GM19438 (cell line): Measurements from ENCODE around the gene PLA2G2C.

ENCODE experiments used
- ATAC-seq: cut with Tn5 transposase; IDR thresholded peaks from one replicate; pipeline ENCODE4 v1.9.1; 2021; ENCODE audit warnings: low read depth; ENCODE audit not compliant: unreplicated experiment

Gene PLA2G2C

DNA sequence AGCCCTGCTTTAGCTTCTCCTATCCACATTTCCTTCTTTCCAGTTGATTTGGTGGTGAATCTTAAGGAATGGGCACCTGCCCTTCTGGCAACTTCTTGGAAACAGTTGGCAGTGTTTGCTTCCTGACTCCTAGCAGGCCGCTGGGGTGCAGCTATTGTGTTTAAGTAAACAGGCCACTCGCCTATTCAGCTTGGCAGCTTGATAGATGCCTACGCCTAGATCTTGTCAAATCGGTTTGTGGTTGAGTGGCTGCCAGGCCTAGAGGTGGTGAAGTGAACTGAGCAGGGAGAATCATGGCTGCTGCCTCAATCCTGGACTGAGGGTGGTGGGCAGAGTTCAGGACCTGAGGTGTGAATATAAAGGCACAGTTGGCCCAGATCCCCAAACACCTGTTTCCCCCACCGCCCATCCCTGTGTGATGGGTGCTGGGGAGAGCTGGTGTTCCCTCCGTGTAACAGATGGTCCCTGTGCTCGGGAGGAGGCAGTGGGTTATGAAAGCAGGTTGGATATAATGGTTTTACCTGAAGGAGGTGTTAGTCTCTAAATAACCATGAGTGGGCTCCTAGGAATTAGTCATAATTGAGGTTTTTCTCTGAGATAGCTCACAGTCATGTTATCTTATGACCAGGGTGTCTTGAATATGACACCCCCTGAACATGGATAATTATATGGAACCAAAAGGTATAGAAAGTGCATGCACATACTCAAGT lies 940 bp upstream of the PLA2G2C start:
- no peak for ATAC-seq

DNA sequence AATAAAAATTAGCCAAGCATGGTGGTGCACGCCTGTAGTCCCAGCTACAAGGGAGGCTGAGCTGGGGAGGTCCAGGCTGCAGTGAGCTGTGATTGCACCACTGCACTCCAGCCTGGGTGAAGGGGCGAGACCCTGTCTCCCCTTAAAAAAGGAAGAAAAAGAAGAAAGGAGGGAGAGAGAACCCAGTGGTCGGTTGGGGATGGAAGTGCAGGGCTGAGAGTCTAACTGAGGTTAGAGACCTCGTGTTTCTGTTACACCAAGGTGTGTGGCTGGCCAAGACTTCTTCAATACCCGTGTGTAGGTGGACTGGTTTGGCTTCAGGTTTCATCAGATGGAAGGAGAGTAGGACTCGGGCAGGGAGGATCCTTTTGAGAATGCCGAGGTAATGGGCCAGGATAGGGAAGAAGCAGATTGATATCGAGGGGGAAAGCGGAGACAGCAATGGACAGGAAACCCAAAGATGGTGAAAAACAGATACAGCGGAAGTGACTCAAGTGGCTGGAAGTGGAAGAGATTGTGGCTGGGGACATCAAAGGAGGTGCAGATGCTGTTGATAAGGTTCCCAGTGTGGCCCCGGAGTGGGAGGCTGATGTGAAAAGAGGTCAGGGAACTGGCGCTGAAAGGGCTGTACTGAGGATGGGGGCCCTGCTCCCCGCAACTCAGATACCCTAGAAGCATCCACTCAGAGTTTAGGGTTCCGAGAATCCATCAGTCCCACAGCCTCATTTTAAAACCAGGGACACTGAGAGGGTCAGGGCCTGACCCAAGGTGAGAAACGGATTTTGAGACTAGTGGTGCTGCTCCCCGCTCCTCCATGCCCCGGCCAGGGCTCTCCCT lies 1.1 kb downstream of the PLA2G2C start:
- ATAC-seq, result no peak

DNA sequence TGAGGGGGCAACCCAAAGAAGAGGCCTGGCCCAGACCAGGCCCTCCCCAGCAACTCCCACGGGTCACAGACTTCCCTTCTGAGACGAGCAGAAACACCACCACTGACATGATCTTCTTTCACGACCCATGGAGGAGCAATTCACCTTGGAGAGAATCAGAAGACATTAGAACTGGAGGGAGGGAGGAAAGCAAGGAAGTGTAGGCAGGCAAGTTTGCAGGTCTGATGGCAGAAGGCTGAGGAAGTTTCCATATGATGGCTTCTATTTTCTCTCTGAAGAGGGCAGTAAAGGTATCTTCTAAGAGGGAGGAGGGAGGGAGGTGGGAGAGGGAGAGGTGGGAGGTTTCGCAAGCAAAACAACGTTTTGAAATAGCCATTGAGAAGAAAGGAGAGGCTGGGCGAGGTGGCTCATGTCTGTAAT lies 1.8 kb downstream of the PLA2G2C start:
- ATAC-seq, result no peak

GRCh38 chr1:20183616-20184271 lies 2.6 kb downstream of the PLA2G2C start:
- ATAC-seq, result no peak

- ATAC-seq, result no peak
Measured at GRCh38 chr1:20183035-20183434, 3.3 kb downstream of the PLA2G2C start.

DNA sequence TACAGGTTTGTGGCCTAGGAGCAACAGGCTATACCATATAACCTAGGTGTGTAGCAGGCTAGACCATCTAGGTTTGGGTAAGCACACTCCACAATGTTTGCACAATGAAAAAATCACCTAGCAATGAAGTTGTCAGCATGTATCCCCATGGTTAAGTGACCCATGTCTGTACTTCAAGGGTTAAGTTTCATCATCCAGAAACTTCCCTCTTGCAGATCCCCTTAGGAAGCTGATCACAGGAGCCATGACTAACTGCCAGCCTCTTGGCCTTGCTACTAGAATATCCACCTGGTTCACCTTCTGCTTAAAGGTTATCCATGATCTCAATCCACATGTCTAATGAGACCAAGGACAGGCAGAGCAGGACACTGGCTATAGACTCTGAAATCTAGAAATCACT lies 3.9 kb downstream of the PLA2G2C start:
- no peak for ATAC-seq

DNA sequence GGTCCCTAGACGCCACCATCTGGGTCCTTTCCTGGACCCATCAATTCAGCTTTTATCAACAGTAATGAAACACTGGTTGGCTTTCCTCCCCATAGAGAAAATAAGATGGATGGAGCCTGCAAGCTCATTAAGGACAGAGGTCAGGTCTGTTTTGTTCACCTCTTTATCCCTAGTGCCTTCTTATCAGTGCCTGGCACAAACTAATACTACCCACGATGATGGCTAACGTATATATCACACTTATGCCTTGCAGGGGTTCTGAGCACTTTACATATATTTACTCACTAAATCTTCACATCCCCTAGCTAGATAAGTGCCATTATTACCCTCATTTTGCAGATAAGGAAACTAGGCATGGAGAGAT lies 5.5 kb downstream of the PLA2G2C start:
- ATAC-seq, result no peak

- no peak for ATAC-seq
Measured at GRCh38 chr1:20180129-20180843, 6.0 kb downstream of the PLA2G2C start.

- ATAC-seq, result no peak
Measured at GRCh38 chr1:20179371-20180128, 6.8 kb downstream of the PLA2G2C start.

GRCh38 chr1:20178634-20179370 lies 7.5 kb downstream of the PLA2G2C start:
- no peak for ATAC-seq

GRCh38 chr1:20174937-20175666 lies 11.2 kb downstream of the PLA2G2C start:
- no peak for ATAC-seq

DNA sequence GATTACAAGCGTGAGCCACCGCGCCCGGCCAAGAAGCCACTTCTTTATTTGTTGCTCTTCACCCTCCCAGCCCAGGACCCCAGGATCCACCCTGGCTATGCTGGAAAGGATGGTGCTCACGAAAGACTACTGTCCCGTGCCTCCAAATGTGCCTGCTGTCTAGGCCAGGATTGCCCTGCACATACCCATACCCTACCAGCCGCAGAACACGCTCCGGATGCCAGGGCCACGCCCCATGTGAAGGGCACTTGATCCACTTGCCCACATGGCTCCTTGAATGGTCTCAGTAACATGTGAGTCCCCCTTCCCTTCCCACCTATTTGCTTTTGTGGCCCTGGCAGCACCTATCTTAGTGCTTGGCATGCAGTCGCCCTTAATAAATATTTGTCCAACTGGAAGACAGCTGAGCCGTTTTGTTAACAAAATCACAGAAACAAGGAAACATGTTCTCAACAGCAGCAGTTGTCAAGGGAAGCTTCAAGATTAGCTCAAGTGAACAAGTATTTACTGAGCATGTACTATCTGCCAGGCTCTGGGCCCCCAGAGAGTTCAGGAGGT lies 14.2 kb downstream of the PLA2G2C start:
- no peak for ATAC-seq

GRCh38 chr1:20169932-20170331 lies 16.4 kb downstream of the PLA2G2C start:
- no peak for ATAC-seq

DNA sequence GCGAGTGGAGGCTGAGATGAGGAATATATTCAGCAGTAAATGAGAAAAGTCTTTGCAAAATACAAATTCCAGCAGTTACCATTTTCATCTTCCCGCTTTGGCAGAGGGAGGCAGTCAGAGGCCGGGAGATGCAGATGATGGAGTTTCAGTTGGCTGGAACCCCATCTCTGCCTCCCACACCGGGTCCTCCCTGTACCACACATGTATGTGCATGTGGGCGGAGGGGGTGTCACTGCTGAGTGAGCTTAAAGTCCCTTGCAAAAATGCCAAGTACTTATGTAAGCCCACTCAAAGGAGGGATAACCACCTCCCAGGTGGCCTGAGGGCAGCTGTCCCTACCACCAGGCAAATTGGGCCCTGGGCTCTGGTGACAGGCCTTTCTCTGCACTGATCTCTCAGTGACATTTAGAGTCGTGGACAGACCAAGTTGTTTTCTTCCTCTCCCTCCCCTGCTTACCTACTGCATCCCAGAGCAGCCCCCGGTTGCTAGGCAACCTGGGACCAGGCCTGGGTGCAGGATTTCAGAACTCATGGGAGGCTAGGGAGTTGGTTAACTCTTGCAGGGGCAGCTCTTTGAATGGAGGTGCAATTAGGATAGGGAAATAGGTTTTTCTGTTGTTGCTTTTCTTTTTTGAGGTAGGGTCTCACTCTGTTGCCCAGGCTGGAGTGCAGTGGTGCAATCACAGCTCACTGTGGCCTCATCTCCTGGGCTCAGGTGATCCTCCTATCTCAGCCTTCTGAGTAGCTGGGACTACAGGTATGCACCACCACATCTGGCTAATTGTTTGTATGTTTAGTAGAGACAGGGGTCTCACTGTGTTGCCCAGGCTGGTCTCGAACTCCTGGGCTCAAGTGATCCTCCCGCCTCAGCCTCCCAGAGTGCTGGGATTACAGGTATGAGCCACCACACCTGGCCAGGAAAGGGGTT lies 17.5 kb downstream of the PLA2G2C start:
- ATAC-seq, result no peak

DNA sequence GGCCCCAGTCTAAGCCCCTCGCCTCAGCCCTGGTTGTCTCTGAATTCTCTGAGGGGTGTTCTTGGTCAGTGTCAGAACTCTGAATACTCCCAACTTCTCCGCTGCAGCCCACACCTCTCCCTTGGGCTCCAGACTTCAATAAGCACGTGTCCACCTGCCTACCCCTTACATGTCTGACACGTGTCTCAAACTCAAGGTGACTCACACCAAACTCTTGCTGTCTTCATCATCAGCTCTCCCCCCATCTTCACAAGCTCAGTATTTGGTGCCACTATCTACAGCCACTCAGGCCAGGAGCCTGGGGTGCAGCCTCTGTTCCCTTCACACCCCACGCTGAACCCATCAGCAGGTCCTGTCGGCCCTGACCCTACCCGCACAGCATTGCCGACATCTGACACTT lies 19.2 kb downstream of the PLA2G2C start:
- no peak for ATAC-seq

GRCh38 chr1:20166051-20166450 lies 20.3 kb downstream of the PLA2G2C start:
- ATAC-seq, result no peak

DNA sequence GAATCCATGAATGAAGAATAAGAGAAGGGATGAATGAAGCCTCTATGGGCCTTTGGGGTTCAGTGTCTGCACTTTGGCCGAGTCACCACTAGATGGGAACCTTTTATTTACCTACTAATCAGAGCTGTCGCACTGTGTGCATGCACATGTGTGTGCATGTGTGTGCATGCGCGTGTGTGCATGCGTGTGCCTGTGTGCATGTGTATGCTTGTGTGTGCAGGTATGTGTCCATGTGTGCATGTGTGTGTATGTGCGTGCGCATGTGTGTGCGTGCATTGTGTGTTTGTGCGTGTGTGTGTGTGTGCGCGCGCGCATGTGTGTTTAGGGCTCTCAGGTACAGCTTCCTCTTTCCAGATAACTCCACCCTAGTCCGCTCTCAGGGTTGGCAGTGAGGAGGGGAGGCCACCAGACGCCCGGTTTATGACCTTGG lies 20.8 kb downstream of the PLA2G2C start:
- ATAC-seq, result no peak
